Right atrium auricular region (tissue), 2 donors: ENCODE data around the gene SLC12A1. TPM values are rescaled to one million over a fixed set of nuclear protein-coding genes. Genes with fewer than 3 reads are reported as not detected.

Source experiments
- DNase-seq: peaks from one replicate; pipeline ENCODE4 v3.0.0-alpha.2; 2019; ENCODE audit warnings: low spot score
- H3K27ac ChIP-seq, 2 donors: fragments of 200-600 bp; sonication (generic); 1 replicate in 1 of 2; 2 replicates in 1 of 2; pipeline ENCODE4 v1.5.1; 2016 to 2019
- H3K27me3 ChIP-seq, 2 donors: fragments of 200-600 bp; sonication (generic); one replicate each; pipeline versions ENCODE4 v1.5.1 to v1.6.0; 2017 to 2019
- H3K36me3 ChIP-seq: fragments of 200-600 bp; sonication (generic); one replicate; pipeline ENCODE4 v1.5.1; 2016
- H3K4me1 ChIP-seq, 2 donors: fragments of 200-600 bp; sonication (generic); one replicate each; pipeline versions ENCODE4 v1.5.1 to v1.6.0; 2017 to 2019
- H3K4me3 ChIP-seq, 2 donors: fragments of 200-600 bp; sonication (generic); 1 replicate in 1 of 2; 2 replicates in 1 of 2; pipeline ENCODE4 v1.5.1; 2017 to 2019; ENCODE audit warnings: mild to moderate bottlenecking in 1 of 2, moderate library complexity in 1 of 2
- H3K9me3 ChIP-seq, 2 donors: fragments of 200-600 bp; sonication (generic); one replicate each; pipeline ENCODE4 v1.5.1; 2019
- total RNA-seq, 2 donors: library from RNA; depleted of rRNA; stranded (reverse); fragments of >200 nt; gene quantifications; one replicate each; pipeline ENCODE4 v1.1.0, GENCODE V29; 2016
- TF ChIP-seq, protein P1 (sequence below), 2 donors: fragments of 200-600 bp; sonication (generic); IDR thresholded peaks; one replicate each; pipeline ENCODE4 v1.5.1; 2019; ENCODE audit warnings: antibody characterized with exemption in 2 of 2

The SLC12A1 gene
- total RNA-seq, 2 donors from 2014 or later, result not detected

DNA sequence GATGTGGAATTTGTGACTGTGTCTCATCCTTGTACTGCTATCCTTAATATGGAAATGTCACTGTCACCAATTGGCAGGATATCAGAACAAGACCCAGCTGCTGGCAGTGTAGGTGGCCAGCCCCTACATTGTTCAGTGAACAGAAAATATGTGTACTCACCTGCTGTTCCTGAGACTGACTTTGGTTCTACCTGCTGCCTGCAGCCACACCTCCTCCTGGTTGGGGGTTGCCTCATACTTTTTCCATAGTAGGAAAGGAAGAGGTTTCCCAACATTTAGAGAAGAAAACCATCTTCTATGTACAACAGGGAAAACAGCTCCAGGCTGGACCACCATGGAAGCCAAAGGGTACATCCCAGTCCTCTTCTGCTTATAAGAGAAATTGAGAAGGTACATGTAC is 35.9 kb downstream of the SLC12A1 start:
- TF ChIP-seq, protein P1, sequence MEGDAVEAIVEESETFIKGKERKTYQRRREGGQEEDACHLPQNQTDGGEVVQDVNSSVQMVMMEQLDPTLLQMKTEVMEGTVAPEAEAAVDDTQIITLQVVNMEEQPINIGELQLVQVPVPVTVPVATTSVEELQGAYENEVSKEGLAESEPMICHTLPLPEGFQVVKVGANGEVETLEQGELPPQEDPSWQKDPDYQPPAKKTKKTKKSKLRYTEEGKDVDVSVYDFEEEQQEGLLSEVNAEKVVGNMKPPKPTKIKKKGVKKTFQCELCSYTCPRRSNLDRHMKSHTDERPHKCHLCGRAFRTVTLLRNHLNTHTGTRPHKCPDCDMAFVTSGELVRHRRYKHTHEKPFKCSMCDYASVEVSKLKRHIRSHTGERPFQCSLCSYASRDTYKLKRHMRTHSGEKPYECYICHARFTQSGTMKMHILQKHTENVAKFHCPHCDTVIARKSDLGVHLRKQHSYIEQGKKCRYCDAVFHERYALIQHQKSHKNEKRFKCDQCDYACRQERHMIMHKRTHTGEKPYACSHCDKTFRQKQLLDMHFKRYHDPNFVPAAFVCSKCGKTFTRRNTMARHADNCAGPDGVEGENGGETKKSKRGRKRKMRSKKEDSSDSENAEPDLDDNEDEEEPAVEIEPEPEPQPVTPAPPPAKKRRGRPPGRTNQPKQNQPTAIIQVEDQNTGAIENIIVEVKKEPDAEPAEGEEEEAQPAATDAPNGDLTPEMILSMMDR (IDR thresholded peaks at IDR 0.05), result no peak

DNA sequence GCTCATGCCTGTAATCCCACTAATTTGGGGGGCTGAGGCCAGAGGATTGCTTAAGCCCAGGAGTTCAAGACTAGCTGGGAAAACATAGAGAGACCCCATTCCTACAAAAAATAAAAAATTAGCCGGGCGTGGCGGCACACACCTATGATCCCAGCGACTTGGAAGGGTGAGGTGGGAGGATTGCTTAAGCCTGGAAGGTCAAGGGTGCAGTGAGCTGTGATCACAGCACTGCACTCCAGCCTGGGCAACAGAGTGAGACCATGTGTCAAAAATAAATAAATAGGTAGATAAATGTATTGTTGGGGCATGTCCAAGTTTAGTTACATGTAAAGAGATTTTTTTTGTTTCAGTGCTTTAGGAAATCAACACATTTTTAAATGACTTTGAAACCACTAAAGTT is 36.4 kb downstream of the SLC12A1 start:
- H3K36me3 ChIP-seq, result no peaks in the 10 kb centered on the region
- no peak overlapping the region for H3K27ac ChIP-seq
- no peaks in the 10 kb centered on the region for H3K9me3 ChIP-seq
- no peaks in the 10 kb centered on the region for H3K27me3 ChIP-seq
- TF ChIP-seq, protein P1 (IDR thresholded peaks at IDR 0.05), result no peak
- no peak overlapping the region for H3K4me3 ChIP-seq
- H3K4me1 ChIP-seq, result no peaks in the 10 kb centered on the region
- no peak for DNase-seq

More for the DNA sequence above, 35.9 kb downstream of the SLC12A1 start:
- no peaks in the 10 kb centered on the region for H3K4me1 ChIP-seq
- H3K27ac ChIP-seq, result no peak overlapping the region
- DNase-seq, result no peak
- H3K4me3 ChIP-seq, result no peak overlapping the region
- no peaks in the 10 kb centered on the region for H3K36me3 ChIP-seq
- no peaks in the 10 kb centered on the region for H3K27me3 ChIP-seq
- no peaks in the 10 kb centered on the region for H3K9me3 ChIP-seq

DNA sequence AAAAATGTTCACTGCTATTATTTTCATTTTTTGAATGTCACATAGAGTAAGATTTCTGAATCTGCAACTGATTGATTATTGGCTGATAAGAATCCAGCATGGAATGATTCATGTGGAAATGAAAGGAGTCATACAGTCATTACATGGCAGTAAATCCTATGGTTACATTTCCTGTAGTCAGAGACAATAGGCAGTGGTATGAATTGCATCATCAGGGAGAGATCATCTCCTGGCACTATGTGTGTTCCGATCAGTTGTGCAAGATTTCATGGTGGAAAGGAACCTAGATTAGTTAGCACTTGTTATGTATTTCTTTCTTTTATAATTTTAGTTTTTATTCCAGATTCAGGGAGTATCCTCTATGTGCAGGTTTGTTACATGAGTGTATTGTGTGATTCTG is 38.8 kb downstream of the SLC12A1 start:
- Histone ChIP-seq H3K4me1 (no peaks in the 10 kb centered on the region), H3K27me3 (no peaks in the 10 kb centered on the region), H3K4me3 (no peak overlapping the region), H3K27ac (no peak overlapping the region), H3K36me3 (no peaks in the 10 kb centered on the region), H3K9me3 (no peaks in the 10 kb centered on the region)
- no peak for DNase-seq
- TF ChIP-seq, protein P1 (IDR thresholded peaks at IDR 0.05), result no peak

DNA sequence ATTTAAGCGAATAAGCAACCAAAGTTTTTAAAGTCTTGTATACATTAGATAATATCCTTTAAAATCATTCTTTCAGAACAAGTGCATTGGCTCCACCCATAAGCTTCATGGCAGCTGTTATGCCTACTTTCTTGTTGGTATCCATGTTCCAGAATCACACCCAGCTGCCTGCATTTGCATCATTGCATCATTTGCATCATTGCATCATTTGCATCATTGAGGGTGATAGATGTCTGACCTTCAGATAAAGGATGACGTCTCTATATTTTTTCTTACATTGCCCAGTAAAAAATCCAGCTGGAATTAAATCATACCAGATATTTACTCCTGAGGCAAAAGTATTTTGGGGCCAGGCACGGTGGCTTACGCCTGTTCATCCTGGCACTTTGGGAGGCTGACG is 42.3 kb downstream of the SLC12A1 start:
- DNase-seq, result no peak
- TF ChIP-seq, protein P1 (IDR thresholded peaks at IDR 0.05), result no peak
- Histone ChIP-seq H3K9me3 (no peaks in the 10 kb centered on the region), H3K27ac (no peak overlapping the region), H3K36me3 (no peaks in the 10 kb centered on the region), H3K27me3 (no peaks in the 10 kb centered on the region), H3K4me1 (no peaks in the 10 kb centered on the region), H3K4me3 (no peak overlapping the region)

DNA sequence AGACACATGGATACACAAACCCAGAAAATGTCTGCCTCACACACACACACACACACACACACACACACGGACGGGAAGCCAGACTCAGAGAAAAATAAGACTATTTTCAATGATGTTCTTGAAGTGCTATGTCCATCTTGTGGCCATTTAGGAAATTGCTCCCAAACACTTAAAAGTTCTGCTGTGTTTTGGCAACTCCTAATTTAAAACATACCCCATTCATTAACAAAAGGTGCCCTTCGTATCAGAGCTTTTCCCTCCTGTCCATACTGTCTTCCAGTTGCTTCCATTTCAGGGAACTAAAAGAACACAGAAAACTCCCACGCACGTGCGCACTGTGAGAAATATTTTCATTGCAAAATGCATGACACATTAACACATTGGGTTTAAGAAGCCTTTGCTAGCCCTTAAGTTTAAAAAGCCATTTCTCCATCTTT is 44.6 kb downstream of the SLC12A1 start:
- Histone ChIP-seq H3K9me3 (no peaks in the 10 kb centered on the region), H3K27ac (no peak overlapping the region), H3K36me3 (no peaks in the 10 kb centered on the region), H3K27me3 (no peaks in the 10 kb centered on the region), H3K4me3 (no peak overlapping the region), H3K4me1 (no peaks in the 10 kb centered on the region)
- TF ChIP-seq, protein P1 (IDR thresholded peaks at IDR 0.05), result peak in 1 of 2 donors; percentile 71
- DNase-seq, result no peak

DNA sequence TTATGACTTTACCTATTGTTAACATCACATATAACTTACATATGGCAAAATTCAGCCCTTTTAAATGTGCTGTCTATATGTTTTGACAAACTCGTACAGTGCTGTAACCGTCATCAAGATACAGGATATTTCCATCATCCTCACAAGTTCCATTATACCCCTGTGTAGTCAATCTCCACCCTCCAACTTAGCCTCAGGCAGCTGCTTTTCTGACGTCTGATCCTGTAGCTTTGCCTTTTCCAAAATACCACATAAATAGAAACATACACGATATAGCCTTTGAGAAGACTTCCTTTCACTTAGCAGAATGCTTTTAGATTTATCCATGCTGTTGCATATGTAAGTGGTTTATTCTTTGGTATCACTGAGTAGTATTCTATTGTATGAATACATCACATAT is 47.1 kb downstream of the SLC12A1 start:
- no peaks in the 10 kb centered on the region for H3K27me3 ChIP-seq
- TF ChIP-seq, protein P1 (IDR thresholded peaks at IDR 0.05), result no peak
- no peaks in the 10 kb centered on the region for H3K4me1 ChIP-seq

More for the DNA sequence above, 47.1 kb downstream of the SLC12A1 start:
- no peak overlapping the region for H3K4me3 ChIP-seq
- no peaks in the 10 kb centered on the region for H3K9me3 ChIP-seq
- no peak overlapping the region for H3K27ac ChIP-seq
- DNase-seq, result no peak
- no peaks in the 10 kb centered on the region for H3K36me3 ChIP-seq
